HTERT RPE-1 (cell line): Measurements from ENCODE around the gene MDM2.
"Not testable (repeated sequence)": the region's sequence is repeated elsewhere in the genome, so short reads cannot be mapped to it uniquely, and the experiment has no call there.

ENCODE experiments used
- in situ Hi-C: fragments of 300-500 bp; cut with MboI; formaldehyde crosslinking; loops from 4 replicates; pipeline ENCODE4 v1.14.3; 2020; ENCODE audit warnings: low sequenced_read_pairs

The MDM2 gene

DNA sequence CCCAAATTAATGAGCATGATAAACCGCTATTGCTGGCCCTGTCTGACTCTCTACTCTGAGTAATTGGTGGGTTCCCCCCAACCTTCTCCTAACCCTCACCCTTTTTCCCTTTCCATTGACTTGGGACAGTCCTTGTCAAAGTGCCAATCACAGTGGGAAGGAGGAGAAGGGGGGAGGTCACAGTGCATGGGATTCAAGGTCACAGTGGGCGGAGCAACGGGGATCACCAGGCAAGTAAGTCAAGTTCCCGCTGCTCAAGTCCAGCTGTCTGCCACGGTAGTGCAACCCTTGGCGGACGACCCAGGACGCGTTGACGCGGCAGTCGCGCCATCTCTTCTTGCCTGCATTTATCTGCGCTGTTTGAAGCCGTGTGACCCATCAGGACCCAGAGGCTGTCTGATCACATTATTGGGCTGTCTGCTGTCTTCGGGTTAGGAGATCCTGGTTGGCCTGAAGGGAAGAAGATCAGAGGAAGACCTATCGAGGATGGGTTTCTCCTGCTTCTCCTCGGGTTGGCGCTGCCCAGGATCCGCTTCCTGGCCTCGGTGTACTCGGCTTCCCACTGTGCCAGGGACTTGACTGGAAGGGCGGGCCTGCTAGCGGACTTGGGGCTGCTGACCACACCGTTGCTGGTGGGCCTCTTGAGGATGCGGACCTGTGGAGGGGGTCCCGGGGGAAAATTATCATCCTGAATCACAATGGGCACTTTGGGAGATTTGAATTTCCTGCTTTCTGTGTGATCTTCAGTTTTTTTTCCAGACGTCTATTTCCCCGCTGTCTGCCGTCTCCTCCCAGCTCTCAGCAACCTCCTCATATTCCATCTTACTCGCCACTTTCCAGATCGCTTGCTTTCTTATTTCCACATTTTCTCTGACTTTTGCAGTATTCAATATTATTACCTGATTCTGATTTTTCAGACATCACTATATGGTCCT lies 3.1 kb upstream of the MDM2 start:
- in situ Hi-C loops, result no loop called here

DNA sequence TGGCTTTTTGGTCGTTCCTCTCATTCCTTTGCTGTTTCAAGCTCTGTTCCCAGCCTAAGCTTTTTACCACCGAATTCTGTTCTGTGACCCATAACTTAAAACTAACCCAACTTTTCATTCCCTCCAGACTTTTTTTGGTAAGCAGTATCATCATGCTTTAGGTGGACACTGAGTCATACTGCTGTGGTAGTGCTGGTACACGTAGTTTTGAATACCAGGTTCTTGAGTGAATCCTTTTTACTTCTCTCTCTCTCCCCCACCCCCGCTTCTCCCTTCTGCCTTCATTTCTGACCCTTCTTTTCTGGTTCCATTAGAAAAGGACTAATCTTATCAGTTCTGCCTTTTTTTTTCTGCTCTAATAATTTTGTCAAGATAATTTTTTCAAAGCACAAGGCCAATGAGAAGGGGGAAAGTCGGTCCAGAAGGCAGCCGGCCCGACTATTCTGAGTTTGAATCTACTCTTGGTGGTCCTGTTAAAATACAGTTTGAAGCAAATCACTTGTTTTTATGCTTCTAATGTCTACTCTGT lies 2.3 kb upstream of the MDM2 start:
- in situ Hi-C loops, result no loop called here

DNA sequence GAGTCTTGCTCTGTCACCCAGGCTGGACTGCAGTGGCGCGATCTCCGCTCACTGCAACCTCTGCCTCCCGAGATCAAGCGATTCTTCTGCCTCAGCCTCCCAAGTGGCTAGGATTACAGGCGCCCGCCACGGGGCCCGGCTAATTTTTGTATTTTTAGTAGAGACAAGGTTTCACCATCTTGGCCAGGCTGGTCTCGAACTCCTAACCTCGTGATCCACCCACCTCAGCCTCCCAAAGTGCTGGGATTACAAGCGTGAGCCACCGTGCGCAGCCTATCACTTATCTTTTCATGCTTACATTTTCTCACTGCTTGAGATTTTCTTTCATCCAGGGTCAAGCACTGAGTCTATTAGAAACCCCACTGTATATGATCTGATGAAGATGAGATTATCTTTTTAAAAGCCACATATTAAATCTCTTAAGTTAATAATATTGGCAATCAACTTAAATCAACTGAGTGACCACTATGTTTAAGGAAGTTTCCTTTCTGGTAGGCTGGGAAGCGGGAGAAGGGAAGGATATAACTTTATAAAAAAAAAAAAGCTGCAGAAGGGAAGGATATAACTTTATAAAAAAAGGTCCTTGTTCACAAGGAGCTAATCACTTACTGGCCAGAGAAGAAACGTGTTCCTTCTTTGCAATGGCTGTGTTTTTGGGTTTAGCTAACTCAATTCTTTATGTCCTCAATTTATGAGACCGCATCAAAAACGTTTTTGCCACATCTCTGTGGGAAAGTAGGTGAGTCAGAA lies 1.3 kb upstream of the MDM2 start:
- in situ Hi-C loops, result no loop called here

DNA sequence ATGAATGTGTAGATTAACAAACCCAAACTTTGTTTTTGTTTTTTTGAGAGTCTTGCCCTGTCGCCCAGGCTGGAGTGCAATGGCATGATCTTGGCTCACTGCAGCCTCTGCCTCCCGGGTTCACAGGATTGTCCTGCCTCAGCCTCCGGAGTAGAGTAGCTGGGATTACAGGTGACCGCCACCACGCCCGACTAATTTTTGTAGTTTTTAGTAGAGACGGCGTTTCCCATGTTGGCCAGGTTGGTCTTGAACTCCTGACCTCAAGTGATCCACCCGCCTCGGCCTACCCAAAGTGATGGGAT lies 752 bp upstream of the MDM2 start:
- in situ Hi-C loops, result not testable (repeated sequence)

DNA sequence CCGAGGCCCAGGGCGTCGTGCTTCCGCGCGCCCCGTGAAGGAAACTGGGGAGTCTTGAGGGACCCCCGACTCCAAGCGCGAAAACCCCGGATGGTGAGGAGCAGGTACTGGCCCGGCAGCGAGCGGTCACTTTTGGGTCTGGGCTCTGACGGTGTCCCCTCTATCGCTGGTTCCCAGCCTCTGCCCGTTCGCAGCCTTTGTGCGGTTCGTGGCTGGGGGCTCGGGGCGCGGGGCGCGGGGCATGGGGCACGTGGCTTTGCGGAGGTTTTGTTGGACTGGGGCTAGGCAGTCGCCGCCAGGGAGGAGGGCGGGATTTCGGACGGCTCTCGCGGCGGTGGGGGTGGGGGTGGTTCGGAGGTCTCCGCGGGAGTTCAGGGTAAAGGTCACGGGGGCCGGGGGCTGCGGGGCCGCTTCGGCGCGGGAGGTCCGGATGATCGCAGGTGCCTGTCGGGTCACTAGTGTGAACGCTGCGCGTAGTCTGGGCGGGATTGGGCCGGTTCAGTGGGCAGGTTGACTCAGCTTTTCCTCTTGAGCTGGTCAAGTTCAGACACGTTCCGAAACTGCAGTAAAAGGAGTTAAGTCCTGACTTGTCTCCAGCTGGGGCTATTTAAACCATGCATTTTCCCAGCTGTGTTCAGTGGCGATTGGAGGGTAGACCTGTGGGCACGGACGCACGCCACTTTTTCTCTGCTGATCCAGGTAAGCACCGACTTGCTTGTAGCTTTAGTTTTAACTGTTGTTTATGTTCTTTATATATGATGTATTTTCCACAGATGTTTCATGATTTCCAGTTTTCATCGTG lies 612 bp downstream of the MDM2 start:
- in situ Hi-C loops, result no loop called here

DNA sequence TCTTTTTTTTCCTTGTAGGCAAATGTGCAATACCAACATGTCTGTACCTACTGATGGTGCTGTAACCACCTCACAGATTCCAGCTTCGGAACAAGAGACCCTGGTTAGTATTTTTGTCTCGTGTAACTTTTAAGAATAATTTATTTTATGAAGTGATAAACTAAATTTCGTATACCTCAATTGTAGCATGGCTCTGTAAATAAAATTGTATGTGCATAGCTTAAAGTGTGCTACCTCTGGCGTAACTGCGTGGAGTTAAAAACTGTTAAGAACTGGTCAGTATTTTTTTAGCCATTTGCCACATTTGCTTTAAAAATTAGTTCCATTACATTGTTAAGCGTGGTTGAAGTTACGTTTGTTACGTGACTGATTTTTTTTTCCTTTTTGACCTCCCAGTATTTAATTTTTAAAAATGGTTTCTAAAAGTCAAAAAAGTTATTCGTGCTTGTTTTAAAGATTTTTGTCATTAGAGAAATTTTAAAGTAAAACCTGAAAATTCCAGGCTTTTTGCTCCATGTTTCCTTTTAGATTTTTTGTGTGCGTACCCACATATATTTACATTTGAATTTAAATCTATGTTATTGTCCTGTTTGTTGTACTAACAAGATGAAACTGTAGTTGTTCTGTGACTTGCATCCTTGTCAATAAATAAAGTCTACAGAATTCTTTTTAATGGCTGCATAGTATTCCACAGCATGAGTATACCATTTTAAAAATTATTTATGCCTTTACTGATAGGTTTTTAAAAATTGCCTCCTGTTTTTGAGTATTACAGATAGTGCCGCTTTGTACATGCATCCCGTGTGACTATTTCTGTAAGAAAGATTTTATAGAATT lies 1.4 kb downstream of the MDM2 start:
- in situ Hi-C loops, result no loop called here

DNA sequence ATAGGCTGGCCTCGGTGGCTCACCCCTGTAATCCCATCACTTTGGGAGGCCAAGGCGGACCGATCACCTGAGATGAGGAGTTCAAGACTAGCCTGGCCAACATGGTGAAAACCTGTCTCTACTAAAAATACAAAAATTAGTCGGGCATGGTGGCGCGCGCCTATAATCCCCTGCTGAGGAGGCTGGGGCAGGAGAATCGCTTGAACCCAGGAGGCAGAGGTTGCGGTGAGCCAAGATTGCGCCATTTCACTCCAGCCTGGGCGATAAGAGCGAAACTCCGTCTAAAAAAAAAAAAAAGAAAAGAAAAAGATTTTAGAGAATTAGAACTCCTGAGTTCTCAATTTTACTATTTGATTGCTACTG lies 2.0 kb downstream of the MDM2 start:
- in situ Hi-C loops, result not testable (repeated sequence)

DNA sequence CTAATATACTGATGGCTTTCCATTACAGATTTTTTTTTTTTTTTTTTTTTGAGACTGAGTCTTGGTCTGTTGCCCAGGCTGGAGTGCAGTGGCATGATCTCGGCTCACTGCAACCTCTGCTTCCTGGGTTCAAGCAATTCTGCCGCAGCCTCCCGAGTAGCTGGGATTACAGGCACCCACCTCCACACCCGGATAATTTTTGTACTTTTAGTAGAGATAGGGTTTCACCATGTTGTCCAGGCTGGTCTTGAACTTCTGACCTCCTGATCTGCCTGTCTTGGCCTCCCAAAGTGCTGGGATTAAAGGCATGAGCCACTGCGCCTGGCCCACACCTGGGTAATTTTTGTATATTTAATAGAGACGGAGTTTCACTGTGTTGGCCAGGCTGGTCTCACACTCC lies 3.6 kb downstream of the MDM2 start:
- in situ Hi-C loops, result not testable (repeated sequence)

DNA sequence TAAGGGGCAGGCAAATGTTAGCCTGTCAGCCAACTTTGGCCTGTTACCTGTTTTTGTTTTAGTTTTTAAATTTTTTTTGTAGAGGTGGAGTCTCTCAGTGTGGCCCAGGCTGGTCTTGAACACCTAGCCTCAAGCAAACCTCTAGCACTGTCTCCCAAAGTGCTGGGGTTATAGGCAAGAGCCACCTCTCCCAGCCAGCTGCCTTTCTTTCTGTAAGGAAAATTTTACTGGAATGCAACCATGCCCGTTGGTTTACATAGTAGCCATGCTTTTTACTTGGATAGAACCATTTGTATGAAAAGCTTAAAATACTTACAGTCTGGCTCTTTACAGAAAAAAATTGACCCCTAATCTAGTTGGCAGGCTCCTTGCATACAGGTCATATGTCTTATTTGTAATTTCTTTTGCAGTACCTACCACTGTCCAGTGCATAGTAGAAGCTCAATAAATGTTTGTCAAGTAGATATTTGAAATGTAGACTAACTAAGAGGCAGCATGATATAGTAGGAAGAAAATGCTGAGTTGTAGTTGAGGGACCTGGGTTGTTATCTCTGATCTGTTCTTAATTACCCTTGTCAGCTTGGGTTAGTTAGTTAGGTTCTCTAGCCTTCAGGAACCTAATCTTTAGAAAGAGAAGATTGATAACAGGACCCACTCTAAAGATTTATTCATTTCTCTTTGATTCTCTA lies 4.7 kb downstream of the MDM2 start:
- in situ Hi-C loops, result no loop called here

DNA sequence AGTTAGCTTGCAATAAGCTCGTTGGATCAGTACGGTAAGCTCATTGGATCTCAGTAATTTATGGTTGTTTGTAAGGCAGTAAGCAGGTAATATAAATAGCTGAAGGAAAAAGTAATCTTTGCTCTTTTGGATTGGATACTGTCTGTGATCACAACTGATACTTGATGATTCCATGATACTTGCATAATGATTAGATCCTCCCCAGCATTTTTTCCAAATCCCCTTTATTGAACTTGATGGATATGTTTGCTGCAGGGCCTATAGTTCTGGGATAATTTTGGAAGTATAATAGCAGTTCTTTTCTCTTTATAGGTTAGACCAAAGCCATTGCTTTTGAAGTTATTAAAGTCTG lies 5.2 kb downstream of the MDM2 start:
- in situ Hi-C loops, result no loop called here

DNA sequence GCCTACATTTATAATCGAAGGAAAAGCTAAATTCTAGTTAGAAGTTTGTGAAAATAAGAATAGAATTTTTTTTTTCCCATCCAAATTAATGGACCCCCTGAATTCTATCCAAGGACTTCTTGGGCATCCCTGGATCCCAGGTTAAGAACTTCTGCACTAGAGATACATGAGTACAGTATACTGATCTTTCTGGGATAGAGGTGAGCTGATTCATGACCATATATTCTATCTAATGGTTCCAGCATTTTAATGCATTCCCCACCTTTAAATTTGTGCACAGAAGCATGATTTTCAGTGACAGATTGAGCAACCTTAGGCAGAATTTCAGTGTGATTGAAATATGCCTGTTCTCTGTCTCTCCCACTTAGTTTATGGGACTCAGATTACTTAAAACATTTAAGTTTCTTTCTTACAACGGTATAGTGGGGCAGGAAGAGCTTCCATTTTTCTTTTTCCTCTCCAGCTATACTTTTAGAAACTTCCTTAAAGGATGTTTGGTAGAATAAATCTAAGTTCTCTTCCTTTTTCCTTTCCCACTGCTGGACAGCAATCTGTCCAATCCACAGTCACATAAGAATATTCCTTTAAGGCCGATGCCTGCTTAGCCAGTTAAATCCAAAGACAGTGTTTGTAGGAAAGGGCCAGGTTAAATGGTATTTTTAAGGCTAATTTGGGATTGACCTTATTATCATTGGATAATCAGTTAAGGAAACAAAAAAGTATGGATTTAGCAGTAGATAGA lies 6.7 kb downstream of the MDM2 start:
- in situ Hi-C loops, result no loop called here

DNA sequence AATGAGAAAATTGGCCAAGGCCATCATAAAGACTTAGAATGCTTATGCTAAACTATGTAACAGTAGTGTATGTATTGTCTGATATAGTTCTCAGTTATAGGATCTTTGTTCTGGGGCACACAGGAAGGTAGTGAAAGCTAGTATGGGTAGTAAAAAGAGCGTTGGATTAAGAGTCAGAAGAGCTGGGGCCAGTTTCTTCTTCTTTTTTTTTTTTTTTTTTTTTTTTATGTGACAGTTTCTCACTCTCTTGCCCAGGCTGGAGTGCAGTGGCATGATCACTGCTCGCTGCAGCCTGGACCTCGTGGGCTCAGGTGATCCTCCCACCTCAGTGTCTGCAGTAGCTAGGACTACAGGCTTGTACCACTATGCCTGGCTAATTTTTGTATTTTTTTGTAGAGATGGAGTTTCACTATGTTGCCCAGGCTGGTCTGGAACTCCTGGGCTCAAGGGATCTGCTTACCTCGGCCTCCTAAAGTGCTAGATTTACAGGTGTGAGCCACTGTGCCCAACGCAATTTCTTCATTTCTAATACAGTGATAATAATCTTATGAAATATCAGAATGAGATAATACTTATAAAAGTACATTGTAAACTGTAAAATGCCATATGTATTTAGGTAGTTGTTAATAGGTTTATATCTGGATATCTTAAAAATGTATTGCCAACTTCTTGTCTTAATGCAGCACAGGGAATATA lies 7.4 kb downstream of the MDM2 start:
- in situ Hi-C loops, result no loop called here

DNA sequence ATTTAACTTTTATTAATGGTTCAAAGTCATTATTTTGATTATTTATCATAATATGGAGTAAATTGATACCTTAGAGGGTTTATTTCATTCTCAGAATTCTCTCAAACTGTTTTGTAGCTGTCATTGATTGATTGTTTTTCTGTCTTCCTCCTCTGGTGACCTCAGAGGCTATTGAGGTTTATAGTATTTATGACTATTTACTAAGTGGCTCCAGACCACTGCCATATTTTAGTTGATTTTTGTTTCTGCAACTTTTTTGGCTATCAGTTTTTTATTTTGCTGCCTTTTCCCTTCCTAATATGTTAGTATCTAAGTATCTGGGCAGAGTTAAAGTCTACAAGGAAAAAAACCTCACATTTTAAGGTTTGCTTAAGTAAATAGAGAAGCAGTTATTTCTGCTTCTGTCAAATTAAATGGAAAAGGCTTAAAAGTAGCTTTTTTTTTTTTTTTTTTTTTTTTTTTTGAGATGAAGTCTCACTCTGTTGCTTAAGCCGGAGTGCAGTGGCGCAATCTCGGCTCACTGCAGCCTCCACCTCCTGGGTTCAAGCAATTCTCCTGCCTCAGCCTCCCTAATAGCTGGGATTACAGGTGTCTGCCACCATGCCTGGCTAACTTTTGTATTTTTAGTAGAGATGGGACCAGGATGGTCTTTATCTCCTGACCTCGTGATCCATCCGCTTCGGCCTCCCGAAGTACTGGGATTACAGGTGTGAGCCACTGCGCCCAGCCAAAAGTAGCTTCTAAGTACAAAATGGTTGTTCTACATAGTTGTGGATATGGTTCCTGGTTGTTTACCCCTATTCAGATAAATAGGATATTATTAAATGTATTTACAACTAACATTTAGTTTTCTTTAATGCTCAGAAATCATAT lies 8.2 kb downstream of the MDM2 start:
- in situ Hi-C loops, result no loop called here

DNA sequence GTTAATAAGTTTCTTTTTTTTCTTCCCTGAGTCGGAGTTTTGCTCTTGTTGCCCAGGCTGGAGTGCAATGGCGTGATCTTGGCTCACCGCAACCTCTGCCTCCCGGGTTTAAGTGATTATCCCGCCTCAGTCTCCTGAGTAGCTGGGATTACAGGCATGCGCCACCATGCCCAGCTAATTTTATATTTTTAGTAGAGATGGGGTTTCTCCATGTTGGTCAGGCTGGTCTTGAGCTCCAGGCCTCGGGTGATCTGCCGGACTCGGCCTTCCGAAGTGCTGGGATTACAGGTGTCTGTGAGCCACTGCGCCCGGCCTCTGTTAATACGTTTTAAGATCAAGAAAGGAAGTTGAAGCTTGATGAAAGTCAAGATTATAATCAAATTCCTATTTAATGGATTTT lies 11.5 kb downstream of the MDM2 start:
- in situ Hi-C loops, result not testable (repeated sequence)

DNA sequence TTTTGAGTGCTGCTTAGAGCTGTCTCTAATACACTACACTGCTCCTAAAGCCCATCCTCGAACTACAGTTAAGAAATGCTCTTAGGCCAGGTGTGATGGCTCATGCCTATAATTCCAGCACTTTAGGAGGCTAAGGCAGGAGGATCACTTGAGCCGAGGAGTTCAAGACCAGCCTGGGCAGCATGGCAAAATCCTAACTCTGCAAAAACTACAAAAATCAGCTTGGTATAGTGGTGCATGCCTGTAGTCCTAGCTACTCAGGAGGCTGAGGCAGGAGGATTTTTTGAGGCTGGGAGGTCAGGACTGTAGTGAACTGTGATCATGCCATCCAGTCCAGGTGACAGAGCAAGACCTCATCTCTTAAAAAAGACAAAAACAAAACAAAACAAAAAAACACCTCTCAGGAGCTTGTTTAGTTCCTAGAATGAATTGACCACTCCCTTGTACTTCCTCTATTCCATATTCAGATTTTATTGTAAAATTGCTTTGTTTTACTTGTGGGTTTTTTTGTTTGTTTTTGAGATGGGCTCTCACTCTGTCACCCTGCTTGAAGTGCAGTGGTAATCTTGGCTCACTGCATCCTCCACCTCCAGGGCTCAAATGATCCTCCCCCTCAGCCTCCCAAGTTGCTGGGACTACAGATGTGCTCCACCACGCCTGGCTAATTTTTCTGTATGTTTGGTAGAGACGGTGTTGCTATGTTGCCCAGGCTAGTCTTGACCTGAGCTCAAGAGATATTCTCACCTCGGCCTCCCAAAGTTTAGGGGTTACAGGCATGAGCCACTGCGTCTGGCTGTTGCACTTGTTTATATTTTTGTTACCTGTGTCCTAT lies 13.6 kb downstream of the MDM2 start:
- in situ Hi-C loops, result no loop called here

DNA sequence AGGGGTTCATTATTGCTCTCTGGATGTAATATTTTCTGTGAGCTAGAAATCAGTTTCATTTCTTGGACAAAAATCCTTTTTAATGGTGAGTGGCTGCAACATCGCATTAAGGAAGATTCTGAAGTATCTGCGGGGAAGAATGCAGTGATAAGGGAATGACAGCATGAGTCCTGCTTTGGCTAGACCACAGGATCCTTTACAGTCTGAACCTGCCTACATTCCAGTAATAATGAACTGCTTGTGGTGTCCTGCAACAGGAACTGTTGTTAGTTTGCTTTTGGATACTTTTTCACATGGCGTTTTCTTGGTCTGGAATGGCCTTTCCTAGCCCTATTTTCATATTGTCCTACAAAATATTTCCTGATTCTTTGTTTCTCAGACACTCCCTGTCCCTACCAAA lies 15.7 kb downstream of the MDM2 start:
- in situ Hi-C loops, result no loop called here

DNA sequence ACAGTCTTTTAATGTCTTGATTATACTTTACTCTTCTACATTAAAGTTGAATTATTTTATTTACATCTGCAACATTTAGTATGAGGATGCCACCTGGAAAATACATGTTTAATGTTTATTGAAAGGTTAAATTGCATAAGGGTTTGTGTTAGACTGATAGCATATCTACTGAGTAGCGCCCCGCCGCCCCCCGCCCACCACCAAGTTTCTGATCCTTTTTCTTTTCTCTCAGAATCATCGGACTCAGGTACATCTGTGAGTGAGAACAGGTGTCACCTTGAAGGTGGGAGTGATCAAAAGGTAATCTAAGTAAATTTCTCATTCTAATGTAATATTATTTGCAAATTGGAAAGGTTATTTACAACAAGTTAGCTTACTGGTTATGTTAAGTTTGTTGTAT lies 16.2 kb downstream of the MDM2 start:
- in situ Hi-C loops, result no loop called here
